ENCODE measurements around the gene EFL1.

GRCh38 chr15:82108489-82109078 lies 153.9 kb downstream of the EFL1 start:
- TF ChIP-seq, protein P1, sequence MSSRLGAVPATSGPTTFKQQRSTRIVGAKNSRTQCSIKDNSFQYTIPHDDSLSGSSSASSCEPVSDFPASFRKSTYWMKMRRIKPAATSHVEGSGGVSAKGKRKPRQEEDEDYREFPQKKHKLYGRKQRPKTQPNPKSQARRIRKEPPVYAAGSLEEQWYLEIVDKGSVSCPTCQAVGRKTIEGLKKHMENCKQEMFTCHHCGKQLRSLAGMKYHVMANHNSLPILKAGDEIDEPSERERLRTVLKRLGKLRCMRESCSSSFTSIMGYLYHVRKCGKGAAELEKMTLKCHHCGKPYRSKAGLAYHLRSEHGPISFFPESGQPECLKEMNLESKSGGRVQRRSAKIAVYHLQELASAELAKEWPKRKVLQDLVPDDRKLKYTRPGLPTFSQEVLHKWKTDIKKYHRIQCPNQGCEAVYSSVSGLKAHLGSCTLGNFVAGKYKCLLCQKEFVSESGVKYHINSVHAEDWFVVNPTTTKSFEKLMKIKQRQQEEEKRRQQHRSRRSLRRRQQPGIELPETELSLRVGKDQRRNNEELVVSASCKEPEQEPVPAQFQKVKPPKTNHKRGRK (CRISPR knock-in tag; IDR thresholded peaks at IDR 0.05; ENCODE audit: borderline replicate concordance), result no peak
- TF ChIP-seq ZNF121 (CRISPR knock-in tag; IDR thresholded peaks at IDR 0.05) (no peak), ZNF232 (CRISPR knock-in tag; IDR thresholded peaks at IDR 0.05) (no peak), ELF4 (CRISPR knock-in tag; IDR thresholded peaks at IDR 0.05; ENCODE audit: low read depth) (no peak), USF2 (CRISPR knock-in tag; IDR thresholded peaks at IDR 0.05) (no peak), SP1 (CRISPR knock-in tag; conservative IDR thresholded peaks at IDR 0.05) (no peak), CBFB (CRISPR knock-in tag; IDR thresholded peaks at IDR 0.05; ENCODE audit: low read depth) (no peak)
- TF ChIP-seq, protein P2, sequence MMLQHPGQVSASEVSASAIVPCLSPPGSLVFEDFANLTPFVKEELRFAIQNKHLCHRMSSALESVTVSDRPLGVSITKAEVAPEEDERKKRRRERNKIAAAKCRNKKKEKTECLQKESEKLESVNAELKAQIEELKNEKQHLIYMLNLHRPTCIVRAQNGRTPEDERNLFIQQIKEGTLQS (CRISPR knock-in tag; conservative IDR thresholded peaks at IDR 0.05), result no peak
- TF ChIP-seq, protein P3, sequence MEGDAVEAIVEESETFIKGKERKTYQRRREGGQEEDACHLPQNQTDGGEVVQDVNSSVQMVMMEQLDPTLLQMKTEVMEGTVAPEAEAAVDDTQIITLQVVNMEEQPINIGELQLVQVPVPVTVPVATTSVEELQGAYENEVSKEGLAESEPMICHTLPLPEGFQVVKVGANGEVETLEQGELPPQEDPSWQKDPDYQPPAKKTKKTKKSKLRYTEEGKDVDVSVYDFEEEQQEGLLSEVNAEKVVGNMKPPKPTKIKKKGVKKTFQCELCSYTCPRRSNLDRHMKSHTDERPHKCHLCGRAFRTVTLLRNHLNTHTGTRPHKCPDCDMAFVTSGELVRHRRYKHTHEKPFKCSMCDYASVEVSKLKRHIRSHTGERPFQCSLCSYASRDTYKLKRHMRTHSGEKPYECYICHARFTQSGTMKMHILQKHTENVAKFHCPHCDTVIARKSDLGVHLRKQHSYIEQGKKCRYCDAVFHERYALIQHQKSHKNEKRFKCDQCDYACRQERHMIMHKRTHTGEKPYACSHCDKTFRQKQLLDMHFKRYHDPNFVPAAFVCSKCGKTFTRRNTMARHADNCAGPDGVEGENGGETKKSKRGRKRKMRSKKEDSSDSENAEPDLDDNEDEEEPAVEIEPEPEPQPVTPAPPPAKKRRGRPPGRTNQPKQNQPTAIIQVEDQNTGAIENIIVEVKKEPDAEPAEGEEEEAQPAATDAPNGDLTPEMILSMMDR (IDR thresholded peaks at IDR 0.05), result peak; percentile 91

All from WTC11 (cell line).